Skin epidermis (tissue), 12 donors: Measurements from ENCODE around the gene TET3.

ENCODE experiments used
- H3K27ac ChIP-seq, 21 experiments: fragments of 200-600 bp; sonication (generic) in 11 of 21; one replicate each; pipeline ENCODE4 v1.5.0; 2020; ENCODE audit warnings: mild to moderate bottlenecking in 3 of 21, inconsistent platforms in 2 of 21, moderate library complexity in 2 of 21
- H3K4me3 ChIP-seq, 7 experiments: fragments of 200-600 bp; sonication (generic) in 2 of 7; one replicate each; pipeline ENCODE4 v1.5.0; 2020; ENCODE audit warnings: inconsistent platforms in 2 of 7, mild to moderate bottlenecking in 2 of 7, moderate library complexity in 1 of 7

Gene TET3

GRCh38 chr2:73963385-73964120, 21.2 kb upstream of the TET3 start:
- no peak overlapping the region for H3K4me3 ChIP-seq
- H3K27ac ChIP-seq, result no peak overlapping the region

GRCh38 chr2:73964223-73964622, 20.5 kb upstream of the TET3 start:
- H3K4me3 ChIP-seq, result no peak overlapping the region
- H3K27ac ChIP-seq, result no peak overlapping the region

GRCh38 chr2:73965053-73965452, 19.7 kb upstream of the TET3 start:
- no peak overlapping the region for H3K4me3 ChIP-seq
- H3K27ac ChIP-seq, result no peak overlapping the region

GRCh38 chr2:73968357-73968937, 16.3 kb upstream of the TET3 start:
- H3K27ac ChIP-seq, result no peak overlapping the region
- no peak overlapping the region for H3K4me3 ChIP-seq

GRCh38 chr2:73969356-73969755, 15.4 kb upstream of the TET3 start:
- H3K4me3 ChIP-seq, result no peak overlapping the region
- H3K27ac ChIP-seq, result no peak overlapping the region

- Histone ChIP-seq H3K27ac (peak overlapping the region in 11 of 21 experiments; percentile 2 to 63 (median 38)), H3K4me3 (no peak overlapping the region)
Measured at GRCh38 chr2:73970141-73970803, 14.4 kb upstream of the TET3 start.

GRCh38 chr2:73970850-73971471, 13.7 kb upstream of the TET3 start:
- H3K4me3 ChIP-seq, result no peak overlapping the region
- peak overlapping the region in 11 of 21 experiments; percentile 2 to 63 (median 38) for H3K27ac ChIP-seq

- no peak overlapping the region for H3K27ac ChIP-seq
Measured at GRCh38 chr2:73971722-73972121, 13.0 kb upstream of the TET3 start.

GRCh38 chr2:73972846-73973245, 11.9 kb upstream of the TET3 start:
- Histone ChIP-seq H3K4me3 (no peak overlapping the region), H3K27ac (no peak overlapping the region)

More at GRCh38 chr2:73971722-73972121, 13.0 kb upstream of the TET3 start:
- no peak overlapping the region for H3K4me3 ChIP-seq

- H3K4me3 ChIP-seq, result no peak overlapping the region
- H3K27ac ChIP-seq, result no peak overlapping the region
Measured at GRCh38 chr2:73975731-73976130, 9.0 kb upstream of the TET3 start.

GRCh38 chr2:73976803-73977202, 7.9 kb upstream of the TET3 start:
- Histone ChIP-seq H3K27ac (no peak overlapping the region), H3K4me3 (no peak overlapping the region)

- H3K4me3 ChIP-seq, result no peak overlapping the region
- H3K27ac ChIP-seq, result no peak overlapping the region
Measured at GRCh38 chr2:73977466-73977865, 7.2 kb upstream of the TET3 start.

GRCh38 chr2:73979021-73979420, 5.7 kb upstream of the TET3 start:
- H3K27ac ChIP-seq, result peak overlapping the region in 8 of 21 experiments; percentile 5 to 58 (median 23)

GRCh38 chr2:73979686-73980085, 5.0 kb upstream of the TET3 start:
- H3K4me3 ChIP-seq, result no peak overlapping the region
- peak overlapping the region in 8 of 21 experiments; percentile 5 to 58 (median 23) for H3K27ac ChIP-seq

More at GRCh38 chr2:73979021-73979420, 5.7 kb upstream of the TET3 start:
- no peak overlapping the region for H3K4me3 ChIP-seq

GRCh38 chr2:73980566-73980965, 4.1 kb upstream of the TET3 start:
- H3K27ac ChIP-seq, result peak overlapping the region in 4 of 21 experiments; percentile 66 to 98 (median 84)
- peak overlapping the region in 5 of 7 experiments; percentile 8 to 33 (median 26) for H3K4me3 ChIP-seq

- peak overlapping the region in 17 of 21 experiments; percentile 16 to 98 (median 67) for H3K27ac ChIP-seq
- peak overlapping the region; percentile 8 to 33 (median 26) for H3K4me3 ChIP-seq
Measured at GRCh38 chr2:73981081-73982001, 3.4 kb upstream of the TET3 start.

GRCh38 chr2:73982140-73982617, 2.5 kb upstream of the TET3 start:
- Histone ChIP-seq H3K27ac (peak overlapping the region in 20 of 21 experiments; percentile 22 to 99 (median 90)), H3K4me3 (peak overlapping the region in 1 of 7 experiments; percentile 30)

GRCh38 chr2:73983322-73984202, 1.1 kb upstream of the TET3 start:
- Histone ChIP-seq H3K4me3 (peak overlapping the region; percentile 38 to 71 (median 49)), H3K27ac (peak overlapping the region; percentile 83 to 99 (median 93))
